Ectodermal cell (in vitro differentiated cells): ENCODE data around the gene GNAL.

ENCODE experiments used
- H3K27ac ChIP-seq: 2 replicates; pipeline ENCODE4 v1.7.0; 2013; ENCODE audit warnings: mild to moderate bottlenecking, low read depth, low read length; ENCODE audit not compliant: insufficient read depth, poor library complexity, severe bottlenecking
- H3K27me3 ChIP-seq: 2 replicates; pipeline ENCODE4 v1.7.0; 2013; ENCODE audit warnings: mild to moderate bottlenecking, low read length; ENCODE audit not compliant: insufficient read depth, control insufficient read depth, poor library complexity, severe bottlenecking
- H3K36me3 ChIP-seq: one replicate; pipeline ENCODE4 v1.7.0; 2013; ENCODE audit warnings: low read length; ENCODE audit not compliant: control insufficient read depth, insufficient read depth
- H3K4me1 ChIP-seq: one replicate; pipeline ENCODE4 v1.7.0; 2013; ENCODE audit warnings: low read length; ENCODE audit not compliant: control insufficient read depth, insufficient read depth
- H3K4me3 ChIP-seq: 2 replicates; pipeline ENCODE4 v1.7.0; 2013; ENCODE audit warnings: low read depth, low read length, control low read depth; ENCODE audit not compliant: insufficient read depth
- H3K9me3 ChIP-seq: 2 replicates; pipeline ENCODE4 v1.7.0; 2013; ENCODE audit warnings: mild to moderate bottlenecking, low read length, moderate library complexity; ENCODE audit not compliant: control insufficient read depth
- WGBS, 2 experiments: methylation state at CpG; one replicate each; pipeline ENCODE4 v1.1.7; 2013; ENCODE audit warnings: missing lambda C conversion rate in 2 of 2; 5-methylcytosine and 5-hydroxymethylcytosine counted together

Gene GNAL

DNA sequence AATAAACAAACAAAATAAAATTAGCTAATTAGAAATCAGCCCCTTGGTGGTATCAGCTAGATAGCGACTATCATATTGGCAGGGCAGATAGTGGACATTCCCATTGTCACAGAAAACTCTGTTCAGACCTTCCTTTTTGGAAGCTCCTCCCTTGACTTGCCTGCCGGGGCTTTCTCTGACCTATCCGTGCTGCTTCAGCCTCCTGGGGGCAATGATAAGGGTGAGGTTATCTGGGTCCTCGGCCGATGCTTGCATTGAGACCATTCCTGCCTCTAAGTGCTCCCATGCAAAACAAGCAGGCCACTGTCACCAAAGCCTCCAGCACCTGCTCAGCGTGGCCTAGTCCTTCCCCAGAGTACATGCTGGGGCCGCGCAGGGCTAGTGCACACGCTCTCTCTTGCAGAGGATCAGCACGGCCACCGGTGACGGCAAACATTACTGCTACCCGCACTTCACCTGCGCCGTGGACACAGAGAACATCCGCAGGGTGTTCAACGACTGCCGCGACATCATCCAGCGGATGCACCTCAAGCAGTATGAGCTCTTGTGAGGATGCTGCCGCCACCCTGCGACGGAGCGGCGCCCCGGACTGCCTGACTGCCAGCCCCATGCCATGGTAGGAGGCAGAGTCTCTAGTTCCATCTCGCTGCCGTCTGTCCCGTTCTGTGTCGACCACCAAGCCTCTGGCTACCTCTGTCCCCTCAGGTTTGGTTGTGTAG is 191.7 kb downstream of the GNAL start:
- 94% methylated on average over 30 of the region's 30 CpGs for WGBS, 2 experiments
- H3K4me3 ChIP-seq: no peak overlapping the region

DNA sequence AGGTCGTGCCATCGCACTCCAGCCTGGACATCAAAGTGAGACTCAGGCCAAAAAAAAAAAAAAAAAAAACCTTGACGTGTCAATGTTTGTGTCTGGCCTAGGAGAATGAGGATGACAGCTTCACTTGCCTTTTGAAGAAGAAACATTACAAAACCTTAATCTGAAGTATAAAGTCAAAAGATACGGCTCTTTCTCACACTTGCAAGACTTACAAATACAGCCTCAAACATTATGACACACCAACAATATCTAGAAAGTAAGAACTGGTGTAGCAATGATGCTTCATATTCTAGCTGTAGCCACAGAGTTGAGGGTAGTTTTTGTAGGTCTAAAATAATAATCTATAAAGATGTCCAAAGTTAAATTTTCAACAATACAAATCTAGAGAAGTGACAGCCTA is 193.6 kb downstream of the GNAL start:
- Histone ChIP-seq H3K4me3 (no peak overlapping the region), H3K36me3 (peaks cover 10% of the 10 kb centered on the region), H3K27ac (no peak overlapping the region), H3K27me3 (no peaks in the 10 kb centered on the region), H3K4me1 (no peaks in the 10 kb centered on the region), H3K9me3 (no peaks in the 10 kb centered on the region)
- WGBS, 2 experiments: 62 to 74% methylated on average over 3 to 4 of the region's 4 CpGs

More for the DNA sequence above, 191.7 kb downstream of the GNAL start:
- Histone ChIP-seq H3K27ac (no peak overlapping the region), H3K27me3 (no peaks in the 10 kb centered on the region), H3K9me3 (no peaks in the 10 kb centered on the region), H3K36me3 (peaks cover 3% of the 10 kb centered on the region), H3K4me1 (no peaks in the 10 kb centered on the region)

DNA sequence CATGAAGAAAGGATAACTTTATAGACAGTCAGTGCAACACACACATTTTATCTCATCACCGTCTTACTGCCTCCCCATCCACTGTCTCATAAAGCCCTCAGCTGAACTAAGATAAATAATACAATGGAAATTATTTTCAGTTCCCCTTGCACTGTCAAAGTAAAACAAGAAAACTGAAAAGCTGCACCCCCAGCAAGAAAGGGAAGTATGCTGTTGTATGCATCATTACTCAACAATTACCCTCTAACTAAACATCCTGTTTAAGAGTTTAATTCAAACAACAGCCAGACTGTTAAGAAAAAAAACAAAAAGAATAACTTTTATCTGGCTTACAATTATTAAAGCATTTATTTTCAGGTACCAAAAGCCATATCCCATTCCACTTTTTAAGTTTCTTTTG is 194.1 kb downstream of the GNAL start:
- H3K4me1 ChIP-seq: no peaks in the 10 kb centered on the region

DNA sequence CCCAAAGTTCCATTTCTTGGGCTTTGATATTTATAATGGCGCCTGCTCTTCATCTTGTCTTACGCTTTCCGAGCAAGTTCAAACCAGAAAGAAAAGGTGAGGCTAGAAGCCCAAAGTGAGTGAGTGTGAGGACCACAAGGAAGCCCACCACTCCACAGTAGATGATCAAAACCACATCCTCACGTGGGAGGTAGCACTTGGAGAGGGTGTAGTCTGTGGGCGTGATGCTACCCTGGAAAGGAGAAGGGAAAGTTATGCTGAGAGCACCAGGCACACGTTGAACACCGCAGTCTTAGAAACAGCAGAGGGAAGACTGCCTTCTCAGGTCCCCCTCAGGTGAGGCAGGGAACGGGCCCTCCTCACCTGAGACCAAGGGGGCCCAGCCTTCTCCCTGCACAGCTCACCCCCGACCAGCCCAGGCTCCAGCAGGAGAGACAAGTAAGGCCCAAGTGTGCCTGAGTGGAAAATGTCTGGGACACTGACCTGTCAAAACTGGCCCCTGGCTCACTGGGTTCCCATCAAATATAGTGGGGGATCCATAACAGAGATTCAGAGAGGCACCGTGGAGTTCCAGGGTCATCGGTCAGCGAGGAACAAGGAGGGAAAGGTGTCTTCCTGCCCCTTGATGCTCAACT is 195.4 kb downstream of the GNAL start:
- WGBS, 2 experiments: 95 to 96% methylated on average over 12 of the region's 12 CpGs
- H3K36me3 ChIP-seq: peaks cover 18% of the 10 kb centered on the region
- no peaks in the 10 kb centered on the region for H3K27me3 ChIP-seq
- no peak overlapping the region for H3K27ac ChIP-seq
- H3K9me3 ChIP-seq: no peaks in the 10 kb centered on the region
- H3K4me3 ChIP-seq: no peak overlapping the region
- H3K4me1 ChIP-seq: no peaks in the 10 kb centered on the region

More for the DNA sequence above, 194.1 kb downstream of the GNAL start:
- Histone ChIP-seq H3K4me3 (no peak overlapping the region), H3K36me3 (peaks cover 13% of the 10 kb centered on the region), H3K27me3 (no peaks in the 10 kb centered on the region), H3K27ac (no peak overlapping the region), H3K9me3 (no peaks in the 10 kb centered on the region)
- 72 to 100% methylated on average over 1 of the region's 1 CpG for WGBS, 2 experiments

DNA sequence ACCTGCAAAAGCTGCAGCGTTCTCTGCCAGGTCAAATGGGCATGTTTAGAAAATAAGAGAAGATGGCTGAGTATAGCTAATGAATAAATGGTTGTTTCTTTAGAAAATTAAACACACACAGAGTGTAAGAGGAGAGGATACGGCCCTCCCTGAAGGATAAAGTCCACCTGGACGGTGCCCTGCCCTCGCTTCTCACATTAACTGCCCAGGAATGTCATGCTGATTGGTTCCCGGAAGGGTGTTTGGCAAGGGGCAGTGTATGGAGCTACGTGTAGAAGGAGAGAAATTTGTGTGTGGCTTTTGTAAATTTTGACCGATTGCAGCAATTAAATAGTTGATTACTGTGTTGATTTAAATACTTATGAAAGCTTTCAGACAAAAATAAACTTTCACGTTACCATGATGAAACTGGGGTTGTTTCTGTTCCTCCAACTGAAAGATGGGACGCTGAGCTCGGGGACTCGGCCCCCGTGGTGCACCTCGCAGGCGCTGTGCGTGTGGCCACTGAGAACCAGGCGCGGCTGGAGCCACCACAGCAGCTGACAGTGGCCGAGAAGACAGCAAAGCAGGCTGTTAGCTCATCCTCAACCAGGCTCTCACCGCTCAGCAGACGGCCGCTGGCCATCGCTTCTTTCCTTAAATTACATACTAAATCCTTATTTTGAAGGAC is 196.3 kb downstream of the GNAL start:
- WGBS, 2 experiments: 94% methylated on average over 22 of the region's 22 CpGs
- Histone ChIP-seq H3K9me3 (no peaks in the 10 kb centered on the region), H3K27ac (no peak overlapping the region), H3K4me3 (no peak overlapping the region), H3K4me1 (no peaks in the 10 kb centered on the region), H3K36me3 (peaks cover 18% of the 10 kb centered on the region), H3K27me3 (no peaks in the 10 kb centered on the region)

DNA sequence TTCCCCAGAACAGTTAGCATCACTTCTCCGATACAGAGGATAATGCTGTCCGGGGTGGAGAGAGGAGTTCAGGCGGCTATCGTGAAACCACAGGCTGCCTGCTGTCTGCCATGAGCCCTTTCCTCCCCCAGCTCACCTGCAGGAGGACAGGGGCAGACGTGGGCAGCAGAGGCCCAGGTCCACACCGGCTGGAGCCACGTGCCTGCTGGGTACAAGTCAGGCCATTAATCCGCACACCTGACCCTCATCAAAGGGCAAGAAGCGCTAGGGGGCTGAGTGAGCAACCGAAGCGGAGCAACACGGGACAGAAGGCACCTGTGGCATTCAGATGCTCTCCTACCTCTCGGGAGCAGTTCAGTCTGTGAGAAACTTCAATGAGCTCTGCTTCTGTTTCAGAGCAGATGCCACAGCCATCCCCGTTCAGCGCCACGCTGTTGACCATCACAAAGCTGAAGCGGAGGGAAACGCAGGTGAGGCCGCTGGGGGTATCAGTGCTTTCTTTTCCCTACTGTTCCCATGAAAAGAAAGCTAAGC is 197.6 kb downstream of the GNAL start:
- Histone ChIP-seq H3K27ac (no peak overlapping the region), H3K4me3 (no peak overlapping the region), H3K27me3 (no peaks in the 10 kb centered on the region), H3K4me1 (no peaks in the 10 kb centered on the region), H3K9me3 (no peaks in the 10 kb centered on the region), H3K36me3 (peaks cover 19% of the 10 kb centered on the region)
- 87 to 91% methylated on average over 19 of the region's 19 CpGs for WGBS, 2 experiments

DNA sequence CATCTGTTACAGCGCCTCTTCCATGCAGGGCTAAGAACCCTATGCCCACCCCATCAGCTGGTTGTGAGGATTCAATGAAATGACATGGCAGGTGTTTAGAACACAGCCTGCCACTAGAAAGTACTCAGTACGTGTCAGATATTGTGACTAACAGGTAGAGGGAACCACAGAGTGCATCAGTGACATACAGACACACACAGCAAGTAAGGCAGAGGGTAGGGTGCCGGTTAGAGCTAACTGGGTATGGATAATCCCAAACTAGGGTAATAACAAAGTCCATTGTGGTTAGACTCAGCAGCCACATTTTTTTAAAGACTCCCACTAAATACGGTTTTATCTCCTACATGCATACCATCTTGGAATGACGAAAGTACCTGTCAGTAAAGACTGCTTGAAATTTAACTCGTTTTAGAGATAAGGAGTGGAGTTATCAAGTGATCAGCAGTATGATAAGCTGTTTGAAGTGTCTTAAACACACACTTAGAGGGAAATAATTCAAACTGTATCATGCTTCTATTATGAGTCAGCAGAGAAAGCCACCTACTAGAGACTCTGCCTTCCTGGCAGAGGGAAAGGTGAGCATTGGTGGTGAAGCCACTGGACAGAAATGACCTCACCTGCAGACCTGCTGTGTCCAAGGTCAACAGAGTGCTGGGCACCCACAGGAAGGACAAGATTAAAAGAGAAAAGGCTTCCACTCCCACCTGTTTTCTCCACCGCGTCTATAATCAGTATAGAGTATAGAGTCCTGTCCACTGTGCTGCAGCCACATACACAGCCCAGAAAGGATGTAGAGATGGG is 198.5 kb downstream of the GNAL start:
- 87 to 98% methylated on average over 8 of the region's 8 CpGs for WGBS, 2 experiments

DNA sequence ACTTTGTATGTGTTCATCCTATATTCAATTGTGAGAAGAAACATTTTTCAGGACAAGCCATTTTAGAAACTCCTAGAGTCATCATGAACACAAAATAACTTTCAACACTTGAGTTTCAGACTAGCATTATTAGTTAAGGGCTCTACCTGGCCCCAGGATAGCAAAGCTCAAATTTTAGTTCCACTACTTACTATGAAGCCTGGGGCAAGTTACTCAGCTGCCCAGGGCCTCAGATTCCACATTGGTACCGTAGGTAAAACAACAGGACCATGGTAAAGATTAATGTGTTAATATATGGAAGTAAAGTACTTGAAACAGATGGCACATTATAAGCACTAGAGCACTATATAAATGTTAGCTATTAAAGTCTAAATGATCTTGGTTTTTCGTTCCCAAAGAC is 199.7 kb downstream of the GNAL start:
- Histone ChIP-seq H3K27ac (no peak overlapping the region), H3K36me3 (peaks cover 21% of the 10 kb centered on the region), H3K4me3 (no peak overlapping the region), H3K4me1 (no peaks in the 10 kb centered on the region), H3K27me3 (no peaks in the 10 kb centered on the region), H3K9me3 (no peaks in the 10 kb centered on the region)
- WGBS, 2 experiments: 86 to 94% methylated on average over 1 to 2 of the region's 2 CpGs

More for the DNA sequence above, 198.5 kb downstream of the GNAL start:
- Histone ChIP-seq H3K36me3 (peaks cover 21% of the 10 kb centered on the region), H3K4me3 (no peak overlapping the region), H3K27ac (no peak overlapping the region), H3K9me3 (no peaks in the 10 kb centered on the region), H3K27me3 (no peaks in the 10 kb centered on the region), H3K4me1 (no peaks in the 10 kb centered on the region)

DNA sequence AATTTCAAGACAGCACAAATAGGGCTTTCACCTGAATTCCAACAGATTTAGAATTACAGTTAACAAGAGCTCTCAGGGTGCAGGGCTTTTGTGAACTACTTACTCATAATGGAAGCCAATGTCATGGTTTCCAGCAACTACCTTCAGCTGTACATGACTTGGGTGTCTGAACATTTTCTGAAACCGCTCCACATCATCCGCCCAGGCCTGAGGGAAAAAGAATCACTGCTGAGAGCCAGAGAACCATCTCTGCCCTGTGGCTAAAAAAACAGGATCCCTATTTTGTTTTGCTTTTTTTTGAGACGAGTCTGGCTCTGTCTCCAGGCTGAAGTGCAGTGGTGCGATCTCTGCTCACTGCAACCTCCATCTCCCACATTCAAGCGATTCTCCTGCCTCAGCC is 200.2 kb downstream of the GNAL start:
- no peak overlapping the region for H3K27ac ChIP-seq
- H3K4me1 ChIP-seq: no peaks in the 10 kb centered on the region
- H3K9me3 ChIP-seq: no peaks in the 10 kb centered on the region
- H3K36me3 ChIP-seq: peaks cover 21% of the 10 kb centered on the region
- WGBS, 2 experiments: 93 to 94% methylated on average over 5 of the region's 5 CpGs
- no peaks in the 10 kb centered on the region for H3K27me3 ChIP-seq
- H3K4me3 ChIP-seq: no peak overlapping the region
